Left lung (tissue), 10 donors: ENCODE measurements around the gene RAD52. TPM values are rescaled to one million over a fixed set of nuclear protein-coding genes. Genes with fewer than 3 reads are reported as not detected.
A peak's percentile ranks its signal among the peaks of the same experiment; 100 is the strongest.

ENCODE experiments used
- ATAC-seq: fragments of 200-7000 bp; cut with Tn5 transposase; one replicate; pipeline ENCODE4 v1.9.1; 2020; ENCODE audit warnings: moderate library complexity
- DNase-seq, 4 donors: peaks; one replicate each; pipeline ENCODE4 v3.0.0-alpha.2; 2013 to 2020
- H3K27ac ChIP-seq, 2 donors: fragments of 200-600 bp; sonication (generic) in 1 of 2; one replicate each; pipeline versions ENCODE4 v1.5.0 to v1.8.0; 2020 to 2021
- H3K27me3 ChIP-seq, 2 donors: fragments of 200-600 bp; sonication (generic) in 1 of 2; one replicate each; pipeline versions ENCODE4 v1.5.0 to v1.8.0; 2020 to 2021
- H3K36me3 ChIP-seq, 2 donors: fragments of 200-600 bp; sonication (generic) in 1 of 2; one replicate each; pipeline versions ENCODE4 v1.5.0 to v1.8.0; 2020 to 2021
- H3K4me1 ChIP-seq, 2 donors: fragments of 200-600 bp; one replicate each; pipeline ENCODE4 v1.8.0; 2021
- H3K4me3 ChIP-seq, 2 donors: fragments of 200-600 bp; sonication (generic) in 1 of 2; one replicate each; pipeline versions ENCODE4 v1.5.0 to v1.8.0; 2020 to 2021; ENCODE audit warnings: mild to moderate bottlenecking in 1 of 2
- H3K9me3 ChIP-seq, 2 donors: fragments of 200-600 bp; sonication (generic) in 1 of 2; one replicate each; pipeline versions ENCODE4 v1.5.0 to v1.8.0; 2020 to 2021
- intact Hi-C, 2 donors: fragments of 100-400 bp; cut with DNase I; formaldehyde crosslinking; loops; one replicate each; pipeline versions ENCODE4 v1.11.2 to v1.14.2; 2022
- polyA plus RNA-seq, 6 donors: library from polyadenylated mRNA; unstranded; fragments of 120-200 nt; gene quantifications; one replicate each; pipeline ENCODE4 v1.2.1, GENCODE V29; 2013; ENCODE audit not compliant: insufficient read length in 6 of 6
- total RNA-seq, 2 donors: library from RNA; stranded (reverse); fragmentation: NEBNext Ultra II Directional; extraction: Animal tissue kit (Norgen Biotek cat#: 25700); gene quantifications; one replicate each; pipeline ENCODE4 v1.2.1, GENCODE V29; 2021
- TF ChIP-seq, protein P1 (sequence below), 2 donors: fragments of 200-600 bp; sonication (generic) in 1 of 2; IDR thresholded peaks; one replicate each; pipeline versions ENCODE4 v1.5.0 to v1.8.0; 2021; ENCODE audit warnings: antibody characterized with exemption in 2 of 2
- donor health status: DM: no; HTN: yes; CAD: no.
- donor health status: DM: no; HTN: no; CAD: no.

RAD52 gene
- total and polyA plus RNA-seq, 8 donors: 11.1 to 46.9 (median 36.8) TPM

DNA sequence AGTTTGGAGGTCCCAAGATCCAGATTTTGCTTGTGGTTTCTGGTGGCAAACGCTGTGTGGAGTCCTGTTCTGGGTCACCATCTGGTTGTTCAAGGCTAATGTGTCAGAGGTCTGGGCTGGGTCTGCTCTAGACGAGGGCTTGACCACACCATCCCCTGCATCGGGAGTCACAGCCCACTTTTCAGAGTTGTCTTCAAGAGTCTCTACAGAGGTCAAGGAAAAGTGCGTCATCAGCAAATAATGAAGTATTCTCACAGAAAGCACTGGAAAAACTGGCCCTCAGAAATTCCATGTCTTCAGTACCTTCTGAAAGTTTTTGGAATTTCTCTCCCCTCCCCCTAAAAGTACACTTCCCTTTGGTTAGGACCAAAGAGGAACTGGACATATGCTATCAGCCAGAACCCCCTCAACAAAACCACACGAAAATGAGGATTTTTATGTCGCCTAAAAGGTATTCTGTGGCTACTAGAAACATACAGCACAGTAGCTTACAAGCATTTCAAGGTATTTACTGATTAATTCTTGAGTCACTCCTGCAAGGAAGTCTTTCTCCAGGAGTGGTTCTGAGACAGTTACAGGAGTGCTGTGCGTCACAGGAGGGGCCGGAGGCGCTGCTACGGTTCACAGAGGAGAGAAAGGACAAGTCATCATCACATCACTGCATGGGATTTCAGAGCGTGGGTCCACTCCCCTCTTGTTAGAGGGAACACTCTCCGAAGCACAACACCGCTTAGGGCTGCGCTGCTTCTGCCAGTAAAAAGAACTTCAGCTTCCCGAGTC is 35.4 kb downstream of the RAD52 start:
- DNase-seq (no peak), ATAC-seq (no peak)
- intact Hi-C loops: no loop called here
- TF ChIP-seq, protein P1, sequence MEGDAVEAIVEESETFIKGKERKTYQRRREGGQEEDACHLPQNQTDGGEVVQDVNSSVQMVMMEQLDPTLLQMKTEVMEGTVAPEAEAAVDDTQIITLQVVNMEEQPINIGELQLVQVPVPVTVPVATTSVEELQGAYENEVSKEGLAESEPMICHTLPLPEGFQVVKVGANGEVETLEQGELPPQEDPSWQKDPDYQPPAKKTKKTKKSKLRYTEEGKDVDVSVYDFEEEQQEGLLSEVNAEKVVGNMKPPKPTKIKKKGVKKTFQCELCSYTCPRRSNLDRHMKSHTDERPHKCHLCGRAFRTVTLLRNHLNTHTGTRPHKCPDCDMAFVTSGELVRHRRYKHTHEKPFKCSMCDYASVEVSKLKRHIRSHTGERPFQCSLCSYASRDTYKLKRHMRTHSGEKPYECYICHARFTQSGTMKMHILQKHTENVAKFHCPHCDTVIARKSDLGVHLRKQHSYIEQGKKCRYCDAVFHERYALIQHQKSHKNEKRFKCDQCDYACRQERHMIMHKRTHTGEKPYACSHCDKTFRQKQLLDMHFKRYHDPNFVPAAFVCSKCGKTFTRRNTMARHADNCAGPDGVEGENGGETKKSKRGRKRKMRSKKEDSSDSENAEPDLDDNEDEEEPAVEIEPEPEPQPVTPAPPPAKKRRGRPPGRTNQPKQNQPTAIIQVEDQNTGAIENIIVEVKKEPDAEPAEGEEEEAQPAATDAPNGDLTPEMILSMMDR (IDR thresholded peaks at IDR 0.05): no peak
- Histone ChIP-seq H3K27me3 (no peaks in the 10 kb centered on the region), H3K4me3 (no peak overlapping the region), H3K4me1 (peaks cover 0 to 18% of the 10 kb centered on the region in 2 donors), H3K36me3 (peaks cover 5 to 96% of the 10 kb centered on the region in 2 donors), H3K27ac (no peak overlapping the region), H3K9me3 (no peaks in the 10 kb centered on the region)

DNA sequence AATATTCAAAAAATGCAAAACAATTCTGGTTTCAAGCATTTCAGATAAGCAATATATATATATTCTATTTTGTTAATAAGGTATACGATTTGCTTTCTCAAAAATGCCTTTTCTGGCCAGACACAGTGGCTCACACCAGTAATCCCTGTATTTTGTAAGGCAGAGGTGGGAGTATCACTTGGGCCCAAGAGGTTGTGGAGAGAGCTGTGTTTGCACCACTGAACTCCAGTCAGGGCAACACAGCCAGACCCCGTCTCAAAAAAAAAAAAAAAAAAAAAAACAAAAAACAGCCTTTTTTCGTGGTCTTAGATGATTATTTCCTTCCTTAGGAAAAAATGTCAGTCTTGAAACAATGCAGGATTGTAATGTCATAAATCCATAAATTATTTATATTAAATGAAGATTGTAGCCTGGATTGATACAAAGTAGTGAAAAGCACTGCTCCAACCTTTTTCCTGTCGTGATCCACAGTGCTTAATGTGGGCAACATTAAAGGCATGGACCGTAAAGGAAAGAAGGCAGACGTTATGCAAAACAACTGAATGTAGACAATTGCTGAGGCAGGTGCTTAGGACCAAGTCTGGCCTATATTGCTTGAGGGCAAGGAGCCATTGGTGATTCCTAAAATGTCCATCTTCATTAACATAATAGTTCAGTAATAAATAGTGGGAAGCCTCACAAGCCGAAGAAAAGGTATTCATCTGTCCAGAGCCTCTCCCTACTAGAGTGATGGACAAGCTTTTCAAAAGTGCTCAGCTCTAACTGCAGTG is 36.8 kb downstream of the RAD52 start:
- intact Hi-C loops: no loop called here
- no peak overlapping the region for H3K4me3 ChIP-seq
- no peaks in the 10 kb centered on the region for H3K9me3 ChIP-seq
- ATAC-seq: no peak
- H3K27ac ChIP-seq: no peak overlapping the region
- TF ChIP-seq, protein P1 (IDR thresholded peaks at IDR 0.05): no peak
- DNase-seq: no peak
- H3K4me1 ChIP-seq: peaks cover 0 to 18% of the 10 kb centered on the region in 2 donors
- no peaks in the 10 kb centered on the region for H3K27me3 ChIP-seq
- H3K36me3 ChIP-seq: peaks cover 8 to 96% of the 10 kb centered on the region in 2 donors

DNA sequence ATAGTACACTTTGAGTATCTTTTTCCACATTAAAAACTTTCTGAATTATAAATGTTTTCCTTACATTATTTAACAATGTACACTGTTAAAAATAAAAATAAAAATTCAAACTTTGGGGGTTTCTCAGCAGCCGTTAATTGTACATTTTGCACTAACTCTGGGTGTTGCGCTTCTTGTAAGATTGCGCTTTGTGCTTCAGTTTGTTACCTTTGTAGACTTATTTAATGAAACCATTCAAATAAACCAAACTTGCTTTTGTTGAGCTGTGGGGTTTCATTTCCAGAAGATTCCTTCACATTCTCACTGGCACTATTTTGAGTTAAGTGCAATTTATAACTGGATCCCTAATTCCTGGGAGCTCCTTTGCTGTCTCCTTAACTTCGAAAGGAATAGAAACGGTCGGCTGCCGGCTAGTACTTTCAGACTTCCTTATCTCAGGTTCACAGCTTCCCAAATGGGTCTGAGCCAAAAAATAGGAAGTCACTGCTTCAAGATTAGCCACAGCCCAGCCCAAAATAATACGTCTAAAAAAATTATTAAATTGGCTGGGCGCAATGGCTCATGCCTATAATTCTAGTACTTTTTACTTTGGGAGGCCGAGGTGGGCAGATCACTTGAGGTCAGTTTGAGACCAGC is 38.2 kb downstream of the RAD52 start:
- peaks cover 8 to 98% of the 10 kb centered on the region in 2 donors for H3K36me3 ChIP-seq
- ATAC-seq: no peak
- TF ChIP-seq, protein P1 (IDR thresholded peaks at IDR 0.05): no peak

DNA sequence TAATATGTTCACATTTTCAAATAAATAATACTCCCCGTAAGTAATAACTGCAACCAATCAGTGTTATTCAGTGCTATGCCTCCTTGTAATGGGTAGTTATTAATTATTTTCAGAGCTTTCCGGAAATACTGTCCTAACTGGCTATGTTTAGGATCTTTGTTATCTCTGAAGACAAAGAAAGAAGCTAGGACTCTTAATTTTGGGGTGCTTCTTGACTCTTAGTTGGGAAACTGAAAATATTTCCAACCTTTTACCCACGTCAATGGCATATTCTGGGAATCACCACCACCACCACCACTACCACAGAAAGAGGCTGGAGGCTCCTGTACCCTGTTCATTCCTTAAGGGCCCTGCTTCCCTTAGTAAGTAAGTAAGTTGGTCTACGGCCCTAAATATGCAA is 39.1 kb downstream of the RAD52 start:
- TF ChIP-seq, protein P1 (IDR thresholded peaks at IDR 0.05): no peak
- Histone ChIP-seq H3K27ac (no peak overlapping the region), H3K27me3 (no peaks in the 10 kb centered on the region), H3K4me1 (peaks cover 0 to 21% of the 10 kb centered on the region in 2 donors), H3K36me3 (peaks cover 8 to 98% of the 10 kb centered on the region in 2 donors), H3K4me3 (no peak overlapping the region), H3K9me3 (no peaks in the 10 kb centered on the region)
- DNase-seq (no peak), ATAC-seq (no peak)
- intact Hi-C loops: no loop called here

More for the DNA sequence above, 38.2 kb downstream of the RAD52 start:
- Histone ChIP-seq H3K9me3 (no peaks in the 10 kb centered on the region), H3K27me3 (no peaks in the 10 kb centered on the region), H3K4me1 (peaks cover 0 to 18% of the 10 kb centered on the region in 2 donors), H3K4me3 (no peak overlapping the region), H3K27ac (peak overlapping the region in 1 of 2 donors; percentile 18)
- intact Hi-C loops: no loop called here
- DNase-seq: no peak

DNA sequence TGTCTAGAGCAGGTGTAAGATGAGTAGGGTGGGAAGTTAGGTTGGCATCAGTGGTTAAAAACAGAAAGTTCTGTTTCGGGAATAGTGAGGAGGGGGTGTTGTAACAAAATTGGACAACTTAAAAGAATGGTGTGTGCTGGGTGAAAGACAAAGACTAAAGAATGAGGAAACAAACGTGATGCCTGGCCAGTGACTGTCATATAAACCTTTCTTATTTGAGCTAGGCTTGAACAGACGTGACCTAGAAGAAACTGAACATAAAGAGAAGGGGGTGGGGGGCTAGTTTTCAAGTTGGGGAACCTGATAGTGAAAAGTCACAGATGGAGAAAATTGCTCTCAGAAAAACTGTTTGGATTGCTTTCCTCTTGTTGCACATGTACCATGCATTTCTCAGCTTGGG is 39.6 kb downstream of the RAD52 start:
- peaks cover 8 to 98% of the 10 kb centered on the region in 2 donors for H3K36me3 ChIP-seq
- intact Hi-C loops: no loop called here

More for the DNA sequence above, 39.6 kb downstream of the RAD52 start:
- H3K4me1 ChIP-seq: peaks cover 0 to 21% of the 10 kb centered on the region in 2 donors
- H3K9me3 ChIP-seq: no peaks in the 10 kb centered on the region
- no peak overlapping the region for H3K27ac ChIP-seq
- no peak for DNase-seq
- no peaks in the 10 kb centered on the region for H3K27me3 ChIP-seq
- ATAC-seq: no peak
- H3K4me3 ChIP-seq: no peak overlapping the region
- TF ChIP-seq, protein P1 (IDR thresholded peaks at IDR 0.05): no peak
